Kidney epithelial cell (primary cell): ENCODE results near the gene PARP2. TPM values are rescaled to one million over a fixed set of nuclear protein-coding genes. Genes with fewer than 3 reads are reported as not detected.

Experiments used
- DNase-seq: peaks from one replicate; pipeline ENCODE4 v3.0.0-alpha.2; 2010; ENCODE audit warnings: low read depth
- H3K27me3 ChIP-seq: 2 replicates; pipeline ENCODE4 v1.6.0; 2011; ENCODE audit warnings: low read length; ENCODE audit not compliant: control insufficient read depth, insufficient read depth
- H3K36me3 ChIP-seq: 2 replicates; pipeline ENCODE4 v1.5.1; 2011; ENCODE audit warnings: low read length; ENCODE audit not compliant: control insufficient read depth, insufficient read depth
- H3K4me3 ChIP-seq: 2 replicates; pipeline ENCODE4 v1.5.1; 2011; ENCODE audit warnings: low read depth, mild to moderate bottlenecking, control low read depth, low read length
- total RNA-seq: library from RNA; depleted of rRNA; stranded (reverse); fragments of >200 nt; gene quantifications from 2 replicates; pipeline ENCODE4 v1.2.3, GENCODE V29; 2015
- TF ChIP-seq, protein P1 (sequence below): IDR thresholded peaks from 2 replicates; pipeline ENCODE4 v1.5.1; 2011; ENCODE audit warnings: mild to moderate bottlenecking, moderate library complexity, low read length, control low read depth, inconsistent platforms; ENCODE audit not compliant: insufficient read depth, poor library complexity, severe bottlenecking

The PARP2 gene
- total RNA-seq, 1 donor from 2014 or later: 22.2 TPM

DNA sequence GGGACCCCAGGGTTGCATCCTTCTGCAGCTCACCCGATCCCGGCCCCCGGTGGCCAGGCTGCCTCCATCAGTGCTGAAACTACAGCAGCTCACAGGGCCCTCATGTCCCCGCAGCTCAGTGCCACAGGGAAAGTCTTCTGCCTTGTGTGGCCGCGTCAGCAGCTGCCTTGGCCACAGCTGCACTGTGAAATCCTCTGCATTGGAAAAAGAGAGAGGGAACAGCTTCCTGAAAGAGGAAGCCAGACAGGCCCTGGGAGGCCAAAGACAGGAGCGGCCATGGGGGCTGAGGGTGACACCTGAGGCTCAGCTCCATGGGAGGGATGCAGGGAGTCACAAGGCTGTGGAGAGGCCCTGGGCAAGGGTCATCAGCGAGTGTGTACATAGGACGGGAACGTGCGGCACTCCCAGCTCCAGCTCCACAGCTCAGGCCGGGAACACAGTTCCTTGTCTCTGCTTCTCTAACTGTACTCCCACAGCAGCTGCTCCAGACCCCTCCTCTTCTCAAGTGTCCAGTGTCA lies 32.7 kb downstream of the PARP2 start:
- no peak overlapping the region for H3K4me3 ChIP-seq
- TF ChIP-seq, protein P1, sequence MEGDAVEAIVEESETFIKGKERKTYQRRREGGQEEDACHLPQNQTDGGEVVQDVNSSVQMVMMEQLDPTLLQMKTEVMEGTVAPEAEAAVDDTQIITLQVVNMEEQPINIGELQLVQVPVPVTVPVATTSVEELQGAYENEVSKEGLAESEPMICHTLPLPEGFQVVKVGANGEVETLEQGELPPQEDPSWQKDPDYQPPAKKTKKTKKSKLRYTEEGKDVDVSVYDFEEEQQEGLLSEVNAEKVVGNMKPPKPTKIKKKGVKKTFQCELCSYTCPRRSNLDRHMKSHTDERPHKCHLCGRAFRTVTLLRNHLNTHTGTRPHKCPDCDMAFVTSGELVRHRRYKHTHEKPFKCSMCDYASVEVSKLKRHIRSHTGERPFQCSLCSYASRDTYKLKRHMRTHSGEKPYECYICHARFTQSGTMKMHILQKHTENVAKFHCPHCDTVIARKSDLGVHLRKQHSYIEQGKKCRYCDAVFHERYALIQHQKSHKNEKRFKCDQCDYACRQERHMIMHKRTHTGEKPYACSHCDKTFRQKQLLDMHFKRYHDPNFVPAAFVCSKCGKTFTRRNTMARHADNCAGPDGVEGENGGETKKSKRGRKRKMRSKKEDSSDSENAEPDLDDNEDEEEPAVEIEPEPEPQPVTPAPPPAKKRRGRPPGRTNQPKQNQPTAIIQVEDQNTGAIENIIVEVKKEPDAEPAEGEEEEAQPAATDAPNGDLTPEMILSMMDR: no peak
- no peak for DNase-seq
- H3K36me3 ChIP-seq: peaks cover 7% of the 10 kb centered on the region
- H3K27me3 ChIP-seq: no peaks in the 10 kb centered on the region

DNA sequence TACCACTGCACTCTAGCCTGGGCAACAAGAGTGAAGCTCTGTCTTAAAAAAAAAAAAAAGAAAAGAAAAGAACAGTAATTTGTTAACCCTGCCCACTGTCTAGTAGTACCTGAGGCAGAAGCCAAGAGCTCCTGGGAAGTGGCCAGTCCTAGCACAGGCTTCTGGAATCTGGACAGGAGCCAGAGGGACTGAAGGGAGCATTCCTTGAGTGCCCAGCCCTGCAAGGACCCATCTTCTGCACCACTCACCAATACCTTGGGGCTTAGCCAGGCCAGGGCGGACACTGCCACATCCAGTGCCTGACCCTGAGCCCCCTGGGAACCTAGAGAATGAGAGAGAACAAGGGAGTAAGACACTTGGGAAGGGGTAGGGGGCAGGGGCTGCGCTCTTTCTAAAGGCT lies 33.7 kb downstream of the PARP2 start:
- H3K27me3 ChIP-seq: no peaks in the 10 kb centered on the region
- TF ChIP-seq, protein P1: no peak
- no peak overlapping the region for H3K4me3 ChIP-seq
- H3K36me3 ChIP-seq: peaks cover 8% of the 10 kb centered on the region
- DNase-seq: no peak

DNA sequence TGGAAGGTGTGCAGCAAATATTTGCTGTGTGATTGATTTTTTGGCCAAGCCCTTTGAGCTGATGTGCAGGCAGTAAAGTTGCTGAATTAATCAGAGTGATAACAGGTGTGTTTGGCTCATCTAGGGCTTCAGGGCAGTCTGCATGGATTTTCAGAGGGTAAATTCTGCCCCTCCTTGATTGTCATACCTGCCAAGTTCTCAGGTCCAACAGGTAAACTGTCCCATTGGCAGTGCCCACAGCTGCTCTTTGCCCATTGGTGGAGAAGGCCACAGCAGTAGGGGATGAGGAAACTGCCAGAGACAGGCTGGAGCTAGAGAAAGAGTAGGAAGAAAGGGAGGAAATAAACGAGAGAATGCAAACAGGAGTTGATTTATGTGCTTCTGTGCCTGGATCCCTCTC lies 36.3 kb downstream of the PARP2 start:
- TF ChIP-seq, protein P1: no peak
- H3K36me3 ChIP-seq: peaks cover 4% of the 10 kb centered on the region
- no peak overlapping the region for H3K4me3 ChIP-seq
- no peak for DNase-seq
- H3K27me3 ChIP-seq: no peaks in the 10 kb centered on the region

DNA sequence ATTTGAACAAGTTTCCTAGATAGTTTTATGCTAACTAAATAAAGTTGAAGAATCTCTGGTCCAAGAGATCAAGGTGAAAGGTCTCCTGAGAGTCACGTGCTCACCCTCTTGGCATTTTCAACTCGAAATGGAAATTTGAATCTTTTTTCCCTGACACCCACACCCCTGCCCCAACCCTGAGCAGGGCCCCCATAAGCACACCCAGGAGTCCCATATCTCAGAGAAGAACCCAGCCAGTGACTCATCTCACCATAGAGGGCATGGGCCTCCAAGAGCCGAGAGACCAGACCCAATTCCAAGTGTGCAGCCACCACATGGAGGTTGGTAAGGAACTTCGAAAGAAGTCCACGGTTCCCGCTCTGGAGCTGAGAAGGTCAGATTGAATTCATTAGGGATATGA lies 37.2 kb downstream of the PARP2 start:
- Histone ChIP-seq H3K27me3 (no peaks in the 10 kb centered on the region), H3K4me3 (no peak overlapping the region), H3K36me3 (peaks cover 3% of the 10 kb centered on the region)
- TF ChIP-seq, protein P1: no peak
- no peak for DNase-seq

DNA sequence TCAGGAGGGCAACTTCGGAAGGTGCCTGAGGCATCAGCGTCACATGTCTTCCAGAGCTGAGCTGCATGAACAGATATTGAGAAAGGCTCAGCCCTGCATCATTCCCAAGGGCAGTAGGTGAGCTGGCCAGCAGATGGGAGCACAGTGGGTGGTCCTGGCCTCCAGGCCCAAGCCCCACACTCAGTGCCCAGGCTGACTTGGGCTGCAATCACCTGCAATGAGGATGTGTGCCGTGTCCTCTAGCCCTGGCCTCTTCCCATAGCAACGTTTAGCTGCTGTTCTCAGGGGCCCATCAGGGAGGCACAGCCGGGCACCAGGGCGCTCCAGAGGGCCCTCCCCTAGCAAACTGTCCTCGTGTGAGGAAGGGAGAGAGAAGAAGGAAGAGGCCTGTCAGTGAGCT lies 37.9 kb downstream of the PARP2 start:
- DNase-seq: no peak
- no peak overlapping the region for H3K4me3 ChIP-seq
- no peaks in the 10 kb centered on the region for H3K27me3 ChIP-seq
- H3K36me3 ChIP-seq: peaks cover 5% of the 10 kb centered on the region
- TF ChIP-seq, protein P1: no peak

DNA sequence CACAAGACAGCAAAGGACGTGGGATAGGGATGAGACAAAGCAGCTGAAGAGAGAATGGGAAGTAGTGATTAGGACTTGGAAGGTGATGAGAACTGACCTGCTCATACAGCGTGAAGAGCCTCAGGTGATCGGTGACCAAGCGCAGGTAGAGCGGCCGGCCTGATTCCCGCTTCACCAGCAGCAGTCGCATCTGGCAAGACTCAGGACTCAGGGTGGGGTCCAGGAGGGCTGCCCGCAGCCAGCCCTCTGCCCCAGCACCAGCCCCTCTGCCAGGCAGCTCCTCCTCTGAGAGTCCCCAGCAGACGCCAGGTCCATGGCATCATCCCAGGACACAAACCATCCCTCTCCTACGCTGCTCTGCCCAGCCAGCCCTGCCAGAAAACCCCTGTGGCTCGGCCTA lies 39.1 kb downstream of the PARP2 start:
- no peak for DNase-seq
- TF ChIP-seq, protein P1: no peak
- H3K4me3 ChIP-seq: no peak overlapping the region
- H3K27me3 ChIP-seq: no peaks in the 10 kb centered on the region
- peaks cover 4% of the 10 kb centered on the region for H3K36me3 ChIP-seq
